OCI-LY1 (cell line): Measurements from ENCODE around the gene CDCA7L.

Experiments used
- H2AFZ ChIP-seq: fragments of 200-600 bp; sonication (generic), shearing (Covaris generic); 2 replicates; pipeline ENCODE4 v1.6.0; 2014; ENCODE audit warnings: antibody characterized with exemption, mild to moderate bottlenecking, low read length
- H3F3A ChIP-seq: fragments of 200-600 bp; sonication (generic), shearing (Covaris generic); 2 replicates; pipeline ENCODE4 v1.6.0; 2014; ENCODE audit warnings: mild to moderate bottlenecking, antibody characterized with exemption, low read length, moderate library complexity; ENCODE audit not compliant: insufficient read depth
- H3K27ac ChIP-seq: fragments of 200-600 bp; sonication (generic); 2 replicates; pipeline ENCODE4 v1.5.1; 2014; ENCODE audit warnings: low read length, mixed run types, mild to moderate bottlenecking, low read depth; ENCODE audit not compliant: poor library complexity, severe bottlenecking
- H3K27me3 ChIP-seq: fragments of 200-600 bp; sonication (generic); 2 replicates; pipeline ENCODE4 v1.6.0; 2014; ENCODE audit warnings: antibody characterized with exemption, mild to moderate bottlenecking, low read length, moderate library complexity; ENCODE audit not compliant: insufficient read depth
- H3K36me3 ChIP-seq: fragments of 200-600 bp; sonication (generic); 2 replicates; pipeline ENCODE4 v1.6.1; 2014; ENCODE audit warnings: mild to moderate bottlenecking, antibody characterized with exemption, low read length, moderate library complexity, mixed read lengths; ENCODE audit not compliant: insufficient read depth
- H3K4me1 ChIP-seq: fragments of 200-600 bp; sonication (generic); 2 replicates; pipeline ENCODE4 v1.5.1; 2014; ENCODE audit warnings: mild to moderate bottlenecking, low read length, moderate library complexity; ENCODE audit not compliant: insufficient read depth, severe bottlenecking
- H3K4me2 ChIP-seq: fragments of 200-600 bp; sonication (generic), shearing (Covaris generic); 2 replicates; pipeline ENCODE4 v1.6.1; 2014; ENCODE audit warnings: low read length
- H3K4me3 ChIP-seq: fragments of 200-600 bp; sonication (generic); 2 replicates; pipeline ENCODE4 v1.5.1; 2014; ENCODE audit warnings: low read length, low read depth, mild to moderate bottlenecking, mixed read lengths; ENCODE audit not compliant: poor library complexity, severe bottlenecking
- H3K79me2 ChIP-seq: fragments of 200-600 bp; shearing (Covaris generic); 2 replicates; pipeline ENCODE4 v1.6.1; 2016; ENCODE audit warnings: mixed run types, low read length, mixed read lengths; ENCODE audit not compliant: insufficient read depth
- H3K9ac ChIP-seq: fragments of 200-600 bp; sonication (generic), shearing (Covaris generic); 2 replicates; pipeline ENCODE4 v1.6.1; 2014; ENCODE audit warnings: mild to moderate bottlenecking, low read length, mixed read lengths
- H3K9me2 ChIP-seq: fragments of 200-600 bp; sonication (generic), shearing (Covaris generic); 2 replicates; pipeline ENCODE4 v1.6.1; 2014; ENCODE audit warnings: low read depth, mild to moderate bottlenecking, low read length, mixed read lengths
- H3K9me3 ChIP-seq: fragments of 200-600 bp; shearing (Covaris generic); 2 replicates; pipeline ENCODE4 v1.6.1; 2014; ENCODE audit warnings: low read length, mixed read lengths
- H4K20me1 ChIP-seq: fragments of 200-600 bp; sonication (generic), shearing (Covaris generic); 2 replicates; pipeline ENCODE4 v1.6.0; 2016; ENCODE audit warnings: mild to moderate bottlenecking, low read length; ENCODE audit not compliant: insufficient read depth
- EZH2 ChIP-seq: fragments of 200-600 bp; sonication (generic), shearing (Covaris generic); IDR thresholded peaks from 2 replicates; pipeline ENCODE4 v1.8.0; 2017; ENCODE audit warnings: borderline replicate concordance, mixed run types, mild to moderate bottlenecking, antibody characterized with exemption, low read length, moderate library complexity, mixed read lengths
- TF ChIP-seq, protein P1 (sequence below): fragments of 200-600 bp; sonication (generic), shearing (Covaris generic); IDR thresholded peaks from 2 replicates; pipeline ENCODE4 v1.5.1; 2017; ENCODE audit warnings: mild to moderate bottlenecking, antibody characterized with exemption, low read length, moderate library complexity, mixed read lengths

Gene CDCA7L

DNA sequence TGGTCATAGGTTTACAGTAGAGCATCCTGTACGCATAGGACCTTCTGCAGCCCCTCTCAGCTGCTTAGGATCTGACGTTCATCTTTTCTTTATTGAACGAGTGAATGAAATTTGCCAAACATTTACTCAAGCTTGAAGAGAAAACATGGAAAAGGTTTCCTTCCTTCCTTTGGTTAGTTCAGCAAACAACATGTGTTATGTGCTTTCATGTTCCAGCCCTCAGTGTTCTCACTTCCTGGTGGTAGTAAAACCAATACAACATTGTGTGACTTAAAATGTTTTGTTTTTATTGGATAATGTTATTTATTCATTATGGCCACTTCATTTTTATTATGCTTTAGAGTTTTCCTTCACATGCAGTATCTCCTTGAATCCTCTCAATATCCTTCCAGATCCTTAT, 1.4 kb upstream of the CDCA7L start:
- H3K9ac ChIP-seq = no peak overlapping the region

DNA sequence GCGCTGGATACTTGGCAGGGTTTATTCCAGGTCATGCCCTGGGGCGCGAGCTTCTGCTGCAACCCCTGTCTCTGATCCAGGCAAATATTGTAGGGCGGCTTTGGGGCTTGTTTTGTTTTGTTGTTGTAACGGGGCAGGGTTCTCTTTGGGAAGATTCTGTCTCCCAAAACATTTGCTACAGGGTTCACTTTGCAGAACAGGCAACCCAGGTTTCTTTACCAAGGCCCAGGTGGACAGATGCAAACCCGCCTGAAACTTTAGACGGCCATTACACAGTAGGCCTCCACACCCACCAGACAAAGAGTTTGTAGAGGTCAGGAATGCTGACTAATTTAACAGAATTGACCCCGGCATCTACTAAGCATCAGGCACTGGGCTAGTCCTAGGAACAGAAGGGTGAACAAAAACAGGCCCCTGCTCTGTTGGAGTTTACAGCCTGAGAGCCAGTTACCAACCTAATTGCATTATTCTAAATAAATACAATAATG, 567 bp upstream of the CDCA7L start:
- TF ChIP-seq EZH2 = no peak
- TF ChIP-seq, protein P1, sequence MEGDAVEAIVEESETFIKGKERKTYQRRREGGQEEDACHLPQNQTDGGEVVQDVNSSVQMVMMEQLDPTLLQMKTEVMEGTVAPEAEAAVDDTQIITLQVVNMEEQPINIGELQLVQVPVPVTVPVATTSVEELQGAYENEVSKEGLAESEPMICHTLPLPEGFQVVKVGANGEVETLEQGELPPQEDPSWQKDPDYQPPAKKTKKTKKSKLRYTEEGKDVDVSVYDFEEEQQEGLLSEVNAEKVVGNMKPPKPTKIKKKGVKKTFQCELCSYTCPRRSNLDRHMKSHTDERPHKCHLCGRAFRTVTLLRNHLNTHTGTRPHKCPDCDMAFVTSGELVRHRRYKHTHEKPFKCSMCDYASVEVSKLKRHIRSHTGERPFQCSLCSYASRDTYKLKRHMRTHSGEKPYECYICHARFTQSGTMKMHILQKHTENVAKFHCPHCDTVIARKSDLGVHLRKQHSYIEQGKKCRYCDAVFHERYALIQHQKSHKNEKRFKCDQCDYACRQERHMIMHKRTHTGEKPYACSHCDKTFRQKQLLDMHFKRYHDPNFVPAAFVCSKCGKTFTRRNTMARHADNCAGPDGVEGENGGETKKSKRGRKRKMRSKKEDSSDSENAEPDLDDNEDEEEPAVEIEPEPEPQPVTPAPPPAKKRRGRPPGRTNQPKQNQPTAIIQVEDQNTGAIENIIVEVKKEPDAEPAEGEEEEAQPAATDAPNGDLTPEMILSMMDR = no peak
- Histone ChIP-seq H3K79me2 (no peaks in the 10 kb centered on the region), H3F3A (no peaks in the 10 kb centered on the region), H3K4me3 (peak overlapping the region; percentile 65), H3K4me2 (peak overlapping the region; percentile 72), H3K4me1 (peaks cover 44% of the 10 kb centered on the region), H3K9ac (peak overlapping the region; percentile 60; the same call in 1 of the 2 replicates), H3K27ac (no peak overlapping the region), H4K20me1 (no peaks in the 10 kb centered on the region), H2AFZ (peak overlapping the region; percentile 15; the same call in 1 of the 2 replicates), H3K9me3 (no peaks in the 10 kb centered on the region), H3K27me3 (no peaks in the 10 kb centered on the region), H3K36me3 (0 out of 2 replicates have a peak, but pooled peaks cover 3% of the 10 kb centered on the region), H3K9me2 (no peaks in the 10 kb centered on the region)

More for the DNA sequence above, 1.4 kb upstream of the CDCA7L start:
- TF ChIP-seq, protein P1 = no peak
- no peak for TF ChIP-seq EZH2
- Histone ChIP-seq H3K9me3 (no peaks in the 10 kb centered on the region), H3K9me2 (no peaks in the 10 kb centered on the region), H3K4me3 (no peak overlapping the region), H3F3A (no peaks in the 10 kb centered on the region), H3K36me3 (0 out of 2 replicates have a peak, but pooled peaks cover 3% of the 10 kb centered on the region), H3K27me3 (no peaks in the 10 kb centered on the region), H3K4me1 (peaks cover 37% of the 10 kb centered on the region), H2AFZ (no peak overlapping the region), H4K20me1 (no peaks in the 10 kb centered on the region), H3K79me2 (no peaks in the 10 kb centered on the region), H3K4me2 (no peak overlapping the region), H3K27ac (no peak overlapping the region)

DNA sequence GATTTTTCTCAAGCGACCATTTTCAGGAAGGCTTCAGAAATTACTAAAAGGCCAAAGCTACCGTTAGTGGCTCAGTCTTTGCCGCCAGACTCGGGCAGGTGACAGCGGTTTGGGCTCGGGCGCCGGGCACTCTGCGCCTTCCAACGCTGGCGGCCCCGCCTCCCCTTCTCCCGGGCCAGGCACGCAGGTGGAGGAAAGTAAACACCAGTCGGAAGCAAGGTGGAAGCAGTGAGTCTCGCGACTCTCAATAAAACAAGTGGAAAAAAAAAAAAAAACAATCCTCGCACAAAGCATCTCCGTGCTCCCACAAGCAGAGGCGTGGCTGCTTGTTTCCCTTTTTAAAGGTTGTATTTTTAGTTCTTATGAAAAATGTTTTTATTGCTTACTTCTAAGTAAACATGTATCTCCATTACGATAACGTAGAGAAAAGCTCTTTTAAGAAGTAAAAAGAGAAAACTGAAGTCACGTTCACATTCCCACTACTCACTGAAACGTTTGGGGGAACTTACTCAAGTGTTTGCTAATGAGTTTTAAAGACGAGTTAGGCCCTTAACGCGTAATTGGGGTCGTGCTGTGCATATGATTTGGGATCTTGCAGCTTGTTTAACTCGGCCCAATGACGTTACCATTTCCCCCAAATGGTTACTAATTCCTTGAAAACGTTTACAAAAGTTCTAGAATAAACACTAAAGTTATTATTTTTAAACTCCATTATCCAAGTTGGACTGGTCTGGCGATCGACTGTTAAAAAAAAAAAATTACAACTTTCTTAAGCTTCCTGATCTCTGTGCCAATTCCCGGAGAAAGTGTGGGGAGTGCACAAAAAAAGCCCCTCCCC, 864 bp downstream of the CDCA7L start:
- peak overlapping the region; percentile 65 for H3K4me3 ChIP-seq
- peak overlapping the region; percentile 56 for H3K27ac ChIP-seq
- TF ChIP-seq, protein P1 = no peak
- TF ChIP-seq EZH2 = no peak
- H3K4me2 ChIP-seq = peak overlapping the region; percentile 72
- H2AFZ ChIP-seq = no peak overlapping the region; the same call in 1 of the 2 replicates
- no peaks in the 10 kb centered on the region for H3K9me2 ChIP-seq
- H3K27me3 ChIP-seq = no peaks in the 10 kb centered on the region
- no peaks in the 10 kb centered on the region for H4K20me1 ChIP-seq
- H3K4me1 ChIP-seq = peaks cover 47% of the 10 kb centered on the region
- peak overlapping the region; percentile 60 for H3K9ac ChIP-seq
- no peaks in the 10 kb centered on the region for H3K9me3 ChIP-seq
- H3K36me3 ChIP-seq = 0 out of 2 replicates have a peak, but pooled peaks cover 3% of the 10 kb centered on the region
- H3F3A ChIP-seq = no peaks in the 10 kb centered on the region
- H3K79me2 ChIP-seq = no peaks in the 10 kb centered on the region
